Measurements from ENCODE around the gene GLT8D1.

GRCh38 chr3:52670621-52671521 lies 34.7 kb downstream of the GLT8D1 start:
- TF ChIP-seq CTCF (IDR thresholded peaks at IDR 0.05; ENCODE audit: low read depth, low read length, missing input control) (no peak), EGR1 (IDR thresholded peaks at IDR 0.05; ENCODE audit: low read depth in 2 of 2) (no peak), YY1 (IDR thresholded peaks at IDR 0.05) (no peak), NR2F2 (IDR thresholded peaks at IDR 0.05) (no peak), ATF3 (IDR thresholded peaks at IDR 0.05) (no peak), ZBTB33 (IDR thresholded peaks at IDR 0.05) (no peak)

Measured in liver (tissue), 3 donors.